GM21528 (cell line): ENCODE results near the gene EPHB1.
A peak's percentile ranks its signal among the peaks of the same experiment; 100 is the strongest.
"Not testable (repeated sequence)": the region's sequence is repeated elsewhere in the genome, so short reads cannot be mapped to it uniquely, and the experiment has no call there.

Source experiments
- ATAC-seq: cut with Tn5 transposase; IDR thresholded peaks from one replicate; pipeline ENCODE4 v1.9.1; 2021; ENCODE audit warnings: mild to moderate bottlenecking, moderate library complexity; ENCODE audit not compliant: unreplicated experiment, low FRiP score

The EPHB1 gene

GRCh38 chr3:134933997-134934396 lies 138.9 kb downstream of the EPHB1 start:
- no peak for ATAC-seq

- ATAC-seq: no peak
Observed at GRCh38 chr3:134934933-134935332, 139.9 kb downstream of the EPHB1 start.

DNA sequence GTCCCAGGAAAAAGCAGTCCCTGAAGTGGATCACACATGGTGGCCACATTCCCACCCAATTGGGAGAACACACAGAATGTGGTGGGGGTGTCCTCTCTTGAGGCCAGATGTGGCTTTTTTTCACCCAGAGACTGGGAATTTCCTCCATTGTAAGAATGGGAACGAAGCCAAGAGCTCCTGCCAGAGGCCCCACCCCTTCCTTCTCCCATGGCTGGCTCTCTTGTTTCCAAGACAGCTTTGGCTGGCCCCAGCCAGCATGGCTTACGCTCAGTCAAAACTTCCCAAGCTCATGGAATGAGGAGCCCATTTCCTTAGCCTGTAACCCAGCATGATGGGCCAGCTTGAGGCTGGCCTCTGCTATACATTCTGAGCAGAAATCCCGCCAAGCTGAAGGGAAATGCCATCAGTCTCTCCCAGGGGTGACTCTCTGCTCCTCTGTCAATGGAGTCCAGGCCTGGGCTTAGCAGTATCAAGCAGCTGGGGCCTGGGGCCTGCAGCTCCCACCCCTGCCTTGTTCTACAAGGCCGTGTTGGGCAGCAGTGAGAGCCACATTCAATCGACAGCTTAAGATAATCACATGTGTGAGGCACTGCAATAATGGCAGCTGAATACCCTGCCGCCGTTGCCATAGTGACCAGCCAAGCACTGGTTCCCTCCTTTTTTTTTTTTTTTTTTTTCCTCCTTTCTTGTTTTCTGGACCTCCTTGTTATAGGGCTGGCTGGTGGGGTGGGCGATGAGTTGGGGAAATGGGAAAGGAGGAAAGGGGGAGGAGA lies 142.4 kb downstream of the EPHB1 start:
- no peak for ATAC-seq

DNA sequence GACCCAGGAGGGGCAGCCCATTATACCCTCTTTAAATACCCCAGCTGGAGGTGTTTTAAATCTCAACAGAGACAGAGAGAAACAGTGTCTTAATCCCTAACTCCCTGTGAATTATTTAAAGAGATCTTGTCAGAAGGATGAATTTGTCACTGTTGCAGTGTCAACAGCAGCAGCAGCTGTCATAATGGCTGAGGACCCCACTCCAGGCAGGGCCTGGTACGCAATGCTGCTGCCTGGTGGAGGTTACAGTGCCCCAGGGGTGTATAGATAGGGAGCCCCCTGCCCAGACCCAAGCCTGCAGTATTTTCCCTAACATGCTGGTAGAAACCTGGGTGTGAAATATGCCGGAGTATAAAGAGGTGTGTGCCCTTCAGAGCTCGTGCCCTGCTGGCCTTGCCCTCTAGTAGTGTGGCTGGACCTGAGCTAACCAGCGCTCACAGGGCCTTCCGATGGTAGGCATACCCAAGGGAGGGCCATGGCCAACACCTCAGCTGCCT lies 143.0 kb downstream of the EPHB1 start:
- no peak for ATAC-seq

GRCh38 chr3:134939978-134940377 lies 144.9 kb downstream of the EPHB1 start:
- ATAC-seq: no peak

GRCh38 chr3:134941820-134942219 lies 146.8 kb downstream of the EPHB1 start:
- ATAC-seq: no peak

DNA sequence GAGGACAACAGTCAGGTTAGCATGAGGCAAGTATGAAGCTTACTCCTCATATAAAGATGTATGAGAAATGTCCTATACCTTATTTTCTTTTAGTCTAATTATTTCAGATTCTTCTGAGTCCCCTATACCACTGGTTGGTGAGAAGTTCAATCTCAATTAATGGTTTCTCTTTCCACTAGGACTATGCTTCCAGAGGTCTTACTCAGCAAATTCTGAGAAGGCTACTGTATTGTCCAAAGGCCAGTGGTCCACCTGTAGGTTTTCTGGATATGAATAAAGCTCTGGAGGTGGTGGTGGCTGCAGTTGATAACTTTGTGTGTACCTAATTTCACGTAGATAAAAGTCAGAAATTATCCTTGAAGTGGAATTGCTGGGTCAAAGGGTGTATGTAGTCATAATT lies 149.4 kb downstream of the EPHB1 start:
- no peak for ATAC-seq

GRCh38 chr3:134949150-134949549 lies 154.1 kb downstream of the EPHB1 start:
- no peak for ATAC-seq

DNA sequence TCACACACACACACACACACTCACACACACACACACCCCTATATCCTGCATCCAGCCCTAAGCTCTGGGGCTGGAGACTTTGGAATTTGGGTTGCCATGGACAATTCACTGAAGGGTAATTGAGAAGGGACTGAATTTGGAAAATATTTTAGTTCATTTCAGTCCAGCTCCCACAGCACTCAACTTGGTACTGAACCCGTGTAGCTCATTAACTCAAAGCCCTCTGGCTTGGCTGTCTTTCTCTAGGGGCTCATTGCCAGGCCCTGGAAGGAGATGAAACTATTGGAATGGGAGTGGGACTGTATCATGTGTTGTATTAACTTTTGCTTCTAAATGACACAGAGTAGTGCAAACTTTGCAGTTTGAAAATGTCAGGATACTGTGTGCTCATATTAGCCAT lies 157.3 kb downstream of the EPHB1 start:
- ATAC-seq: no peak

- ATAC-seq: peak; percentile 3
Observed at GRCh38 chr3:134955874-134956273, 160.8 kb downstream of the EPHB1 start.

DNA sequence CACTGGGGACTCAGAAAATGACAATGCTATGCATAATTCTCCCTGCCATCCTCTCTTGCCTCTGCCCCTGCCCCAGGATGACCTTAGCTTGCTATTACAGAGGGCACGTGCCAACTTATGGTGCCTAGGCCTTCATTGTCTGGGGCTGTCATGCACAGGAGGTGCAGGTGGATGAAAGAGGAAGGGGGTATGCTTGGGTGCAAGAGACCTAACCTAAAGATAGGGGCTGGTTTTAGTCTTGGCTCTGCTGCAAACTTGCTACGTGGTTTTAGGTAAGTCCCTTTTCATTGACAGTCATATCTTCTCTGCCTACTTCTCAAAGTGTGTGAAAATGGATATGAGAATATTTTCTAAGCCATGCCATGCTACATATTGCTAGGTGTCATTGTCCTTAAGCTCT lies 161.3 kb downstream of the EPHB1 start:
- peak; percentile 59 for ATAC-seq

DNA sequence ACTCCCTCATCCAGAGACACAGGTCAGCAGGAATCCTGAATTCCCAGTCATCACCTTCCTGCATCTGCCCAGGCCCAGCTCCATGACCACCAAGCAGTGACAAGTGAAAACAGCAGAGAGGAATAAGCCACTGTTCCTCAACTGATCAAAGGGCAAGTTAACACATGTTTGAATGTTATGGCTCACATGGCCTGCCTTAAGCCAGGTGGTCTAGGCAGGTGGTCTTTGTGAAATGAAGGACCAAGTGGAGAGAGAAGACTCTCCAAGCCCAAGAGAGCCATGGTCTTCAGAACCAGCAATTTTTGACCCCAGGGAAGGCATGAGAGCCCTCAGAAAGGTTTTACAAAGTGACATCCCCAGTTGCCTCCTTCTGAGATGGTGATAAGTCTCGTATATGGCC lies 161.8 kb downstream of the EPHB1 start:
- no peak for ATAC-seq

DNA sequence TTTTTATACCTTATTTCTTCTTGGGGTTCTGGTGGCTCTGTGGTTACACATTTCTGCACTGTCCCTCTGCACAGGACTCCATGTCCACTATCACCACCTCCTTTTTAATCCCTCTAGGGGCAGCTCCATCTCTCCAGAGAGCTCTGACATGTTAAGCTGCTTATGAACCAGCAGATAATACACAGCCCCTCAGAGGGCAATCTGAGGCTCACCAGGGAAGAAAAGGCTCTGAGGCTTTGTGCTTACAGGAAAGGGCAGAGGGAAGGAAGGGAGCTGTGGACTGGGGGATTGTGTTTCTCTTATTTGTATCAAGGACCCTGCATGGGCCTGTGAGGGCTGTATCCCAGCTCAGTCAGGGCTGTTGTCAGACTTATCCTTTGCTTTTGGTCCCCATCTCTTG lies 164.5 kb downstream of the EPHB1 start:
- ATAC-seq: no peak

- no peak for ATAC-seq
Observed at GRCh38 chr3:134964226-134964625, 169.2 kb downstream of the EPHB1 start.

- no peak for ATAC-seq
Observed at GRCh38 chr3:134965865-134966481, 170.9 kb downstream of the EPHB1 start.

DNA sequence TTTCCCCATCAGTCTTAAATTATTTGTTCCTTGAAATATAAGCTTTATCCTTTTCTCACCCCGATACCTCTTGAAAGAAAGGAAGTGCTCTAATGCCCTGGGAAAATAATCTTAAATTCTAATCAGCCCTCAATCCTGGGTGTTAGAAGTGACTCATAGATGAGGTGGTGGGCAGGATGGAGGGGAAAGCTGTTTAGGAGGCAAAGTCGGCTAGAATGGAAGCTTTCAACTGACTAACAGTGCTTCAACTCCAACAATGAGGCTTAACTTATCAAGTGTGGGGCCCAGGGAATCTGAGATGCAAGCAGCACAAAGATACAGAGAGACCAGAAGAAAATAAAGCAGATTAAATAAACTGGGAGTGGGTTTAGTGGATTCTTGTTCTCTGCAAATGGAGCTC lies 175.8 kb downstream of the EPHB1 start:
- ATAC-seq: no peak

GRCh38 chr3:134971306-134971705 lies 176.2 kb downstream of the EPHB1 start:
- ATAC-seq: no peak

GRCh38 chr3:134971907-134972306 lies 176.8 kb downstream of the EPHB1 start:
- not testable (repeated sequence) for ATAC-seq

- ATAC-seq: no peak
Observed at GRCh38 chr3:134972836-134973455, 177.9 kb downstream of the EPHB1 start.

GRCh38 chr3:134974624-134975023 lies 179.6 kb downstream of the EPHB1 start:
- ATAC-seq: no peak

DNA sequence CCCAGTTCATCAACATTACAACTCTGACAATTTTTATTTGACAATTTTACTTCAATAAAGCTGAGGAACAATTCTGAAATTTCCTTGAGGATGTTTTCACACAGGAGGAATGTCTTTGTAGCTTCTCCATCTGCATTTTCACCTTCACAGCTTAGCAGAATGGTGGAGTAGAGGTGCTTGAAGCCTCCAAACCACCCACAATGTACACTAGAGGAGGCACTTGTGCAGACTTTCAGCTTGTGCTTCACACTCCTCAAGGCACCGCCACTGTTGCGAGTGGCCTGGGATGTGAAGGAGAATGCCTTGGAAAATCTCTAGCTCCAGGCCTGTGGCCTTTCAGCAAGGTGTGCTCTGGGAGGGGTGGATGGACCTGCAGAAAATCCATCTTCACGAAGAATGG lies 181.9 kb downstream of the EPHB1 start:
- ATAC-seq: no peak

- ATAC-seq: no peak
Observed at GRCh38 chr3:134978658-134979057, 183.6 kb downstream of the EPHB1 start.
